GM12874 (cell line): ENCODE measurements around the gene OS9.

Source experiments
- CTCF ChIP-seq: IDR thresholded peaks from 2 replicates; pipeline ENCODE4 v1.5.1; 2011; ENCODE audit warnings: low read depth, mild to moderate bottlenecking, control low read depth, low read length, moderate library complexity; ENCODE audit not compliant: insufficient read depth

Gene OS9

GRCh38 chr12:57694459-57695019, 607 bp downstream of the OS9 start:
- TF ChIP-seq CTCF = no peak

GRCh38 chr12:57695770-57696432, 2.0 kb downstream of the OS9 start:
- no peak for TF ChIP-seq CTCF

GRCh38 chr12:57697076-57697475, 3.1 kb downstream of the OS9 start:
- no peak for TF ChIP-seq CTCF

- no peak for TF ChIP-seq CTCF
These were observed 4.5 kb downstream of the OS9 start for GRCh38 chr12:57698414-57698813.

GRCh38 chr12:57700317-57700716, 6.4 kb downstream of the OS9 start:
- TF ChIP-seq CTCF = no peak

- TF ChIP-seq CTCF = no peak
These were observed 13.3 kb downstream of the OS9 start for GRCh38 chr12:57707250-57707649.

- TF ChIP-seq CTCF = no peak
These were observed 14.4 kb downstream of the OS9 start for GRCh38 chr12:57708296-57708695.
